GM19193 (cell line): ENCODE measurements around the gene CARS1.

Experiments used
- POLR2A ChIP-seq: IDR thresholded peaks from 4 replicates; pipeline ENCODE4 v1.6.1; 2011; ENCODE audit not compliant: insufficient read depth, insufficient read length; ENCODE audit errors: extremely low read depth

The CARS1 gene

GRCh38 chr11:3011891-3012885 is 45.0 kb downstream of the CARS1 start:
- no peak for TF ChIP-seq POLR2A

GRCh38 chr11:3010521-3011275 is 46.5 kb downstream of the CARS1 start:
- no peak for TF ChIP-seq POLR2A

GRCh38 chr11:3010004-3010403 is 47.2 kb downstream of the CARS1 start:
- no peak for TF ChIP-seq POLR2A

GRCh38 chr11:3009481-3009880 is 47.7 kb downstream of the CARS1 start:
- no peak for TF ChIP-seq POLR2A

GRCh38 chr11:3008746-3009336 is 48.4 kb downstream of the CARS1 start:
- no peak for TF ChIP-seq POLR2A

- TF ChIP-seq POLR2A: no peak
Observed at GRCh38 chr11:3007404-3008010, 49.7 kb downstream of the CARS1 start.

GRCh38 chr11:3006505-3007260 is 50.5 kb downstream of the CARS1 start:
- TF ChIP-seq POLR2A: no peak

- TF ChIP-seq POLR2A: no peak
Observed at GRCh38 chr11:3004481-3004880, 52.7 kb downstream of the CARS1 start.

- no peak for TF ChIP-seq POLR2A
Observed at GRCh38 chr11:3003396-3004231, 53.6 kb downstream of the CARS1 start.

- TF ChIP-seq POLR2A: no peak
Observed at GRCh38 chr11:3002871-3003270, 54.4 kb downstream of the CARS1 start.

- no peak for TF ChIP-seq POLR2A
Observed at GRCh38 chr11:3002351-3002861, 54.8 kb downstream of the CARS1 start.

GRCh38 chr11:3001496-3001895 is 55.7 kb downstream of the CARS1 start:
- no peak for TF ChIP-seq POLR2A
